GM23248 (cell line): Measurements from ENCODE around the gene SELENOH. TPM values are rescaled to one million over a fixed set of nuclear protein-coding genes. Genes with fewer than 3 reads are reported as not detected.
A peak's percentile ranks its signal among the peaks of the same experiment; 100 is the strongest.

ENCODE experiments used
- DNase-seq: peaks from one replicate; pipeline ENCODE4 v3.0.0-alpha.2; 2015
- H2AFZ ChIP-seq: fragments of 200-600 bp; sonication (generic); 2 replicates; pipeline ENCODE4 v1.6.1; 2016; ENCODE audit warnings: antibody characterized with exemption
- H3F3A ChIP-seq: fragments of 200-600 bp; sonication (generic); 2 replicates; pipeline ENCODE4 v1.6.1; 2016; ENCODE audit warnings: mild to moderate bottlenecking, antibody characterized with exemption, mixed run types; ENCODE audit not compliant: insufficient read depth
- H3K27ac ChIP-seq: fragments of 200-600 bp; sonication (generic); 2 replicates; pipeline ENCODE4 v1.5.1; 2016; ENCODE audit warnings: mild to moderate bottlenecking
- H3K27me3 ChIP-seq: fragments of 200-600 bp; sonication (generic); replicated peaks from 2 replicates; pipeline ENCODE4 v1.6.1; 2016; ENCODE audit warnings: mild to moderate bottlenecking; ENCODE audit not compliant: insufficient read depth
- H3K36me3 ChIP-seq: fragments of 200-600 bp; sonication (generic); 2 replicates; pipeline ENCODE4 v1.6.1; 2016; ENCODE audit warnings: low read depth, mild to moderate bottlenecking
- H3K4me1 ChIP-seq: fragments of 200-600 bp; sonication (generic); 2 replicates; pipeline ENCODE4 v1.6.1; 2016; ENCODE audit warnings: mild to moderate bottlenecking; ENCODE audit not compliant: insufficient read depth
- H3K4me2 ChIP-seq: fragments of 200-600 bp; sonication (generic); one replicate; pipeline ENCODE4 v1.6.1; 2016; ENCODE audit warnings: mild to moderate bottlenecking; ENCODE audit not compliant: unreplicated experiment
- H3K4me3 ChIP-seq: fragments of 200-600 bp; sonication (generic); 2 replicates; pipeline ENCODE4 v1.5.1; 2016; ENCODE audit warnings: mild to moderate bottlenecking
- H3K79me2 ChIP-seq: fragments of 200-600 bp; sonication (generic); 2 replicates; pipeline ENCODE4 v1.6.1; 2016; ENCODE audit warnings: mild to moderate bottlenecking; ENCODE audit not compliant: insufficient read depth
- H3K9ac ChIP-seq: fragments of 200-600 bp; sonication (generic); 2 replicates; pipeline ENCODE4 v1.6.1; 2016; ENCODE audit warnings: mild to moderate bottlenecking
- H3K9me2 ChIP-seq: fragments of 200-600 bp; sonication (generic); 2 replicates; pipeline ENCODE4 v1.6.1; 2016; ENCODE audit warnings: mixed run types, mild to moderate bottlenecking, moderate library complexity; ENCODE audit not compliant: insufficient read depth
- H3K9me3 ChIP-seq: fragments of 200-600 bp; sonication (generic); one replicate; pipeline ENCODE4 v1.6.1; 2017; ENCODE audit warnings: low read depth
- H4K20me1 ChIP-seq: fragments of 200-600 bp; sonication (generic); 2 replicates; pipeline ENCODE4 v1.6.0; 2016; ENCODE audit not compliant: insufficient read depth
- EZH2 ChIP-seq: fragments of 200-600 bp; sonication (generic); IDR thresholded peaks from 2 replicates; pipeline ENCODE4 v1.6.1; 2018; ENCODE audit warnings: antibody characterized with exemption, mild to moderate bottlenecking; ENCODE audit not compliant: insufficient read depth, poor library complexity, severe bottlenecking
- EZH2phosphoT487 ChIP-seq: fragments of 200-600 bp; sonication (generic); IDR thresholded peaks from 2 replicates; pipeline ENCODE4 v1.6.1; 2018; ENCODE audit warnings: antibody characterized with exemption, moderate library complexity, mild to moderate bottlenecking, low read depth; ENCODE audit not compliant: insufficient read depth
- WGBS, 2 experiments: methylation state at CpG; one replicate each; pipeline ENCODE4 v1.1.6; 2015 to 2017; ENCODE audit warnings: low lambda C conversion rate in 2 of 2, low coverage in 1 of 2; ENCODE audit errors: missing lambda C conversion rate in 2 of 2; 5-methylcytosine and 5-hydroxymethylcytosine counted together
- in situ Hi-C: fragments of 300-500 bp; cut with MboI; formaldehyde crosslinking; loops from 2 replicates; pipeline ENCODE4 v1.15.0; 2020
- polyA plus RNA-seq: library from polyadenylated mRNA; unstranded; fragments of >200 nt; fragmentation: Nextera tagmentation; extraction: Ambion mirVana; gene quantifications from 2 replicates; pipeline ENCODE4 v1.2.1, GENCODE V29; 2016
- total RNA-seq: library from RNA; depleted of rRNA; stranded (reverse); fragments of >200 nt; shearing (Covaris generic); gene quantifications from 2 replicates; pipeline ENCODE4 v1.2.3, GENCODE V29; 2014

SELENOH gene
- total and polyA plus RNA-seq, 2 experiments from 2014 or later = 123 to 184 TPM

- WGBS, 2 experiments = 53 to 62% methylated on average over 1 of the region's 1 CpG
- Histone ChIP-seq H3K36me3 (peaks cover 11% of the 10 kb centered on the region), H3K9ac (no peak overlapping the region), H3K4me3 (no peak overlapping the region), H3K4me1 (peaks cover 4% of the 10 kb centered on the region; the same call in 1 of the 2 replicates), H3K27me3 (no peaks in the 10 kb centered on the region), H3K9me2 (no peaks in the 10 kb centered on the region), H3K9me3 (no peaks in the 10 kb centered on the region), H4K20me1 (no peaks in the 10 kb centered on the region), H3K27ac (no peak overlapping the region), H3K79me2 (peaks cover 22% of the 10 kb centered on the region), H3F3A (peaks cover 12% of the 10 kb centered on the region), H3K4me2 (no peak overlapping the region), H2AFZ (no peak overlapping the region)
- in situ Hi-C loops = loop anchor here (10.0 kb wide), 1 partner anchor 768 kb away; no protein-coding TSS in a partner anchor
- DNase-seq = no peak
- TF ChIP-seq EZH2 (no peak), EZH2phosphoT487 (no peak)
Measured at GRCh38 chr11:57746920-57747319, 5.6 kb downstream of the SELENOH start.

DNA sequence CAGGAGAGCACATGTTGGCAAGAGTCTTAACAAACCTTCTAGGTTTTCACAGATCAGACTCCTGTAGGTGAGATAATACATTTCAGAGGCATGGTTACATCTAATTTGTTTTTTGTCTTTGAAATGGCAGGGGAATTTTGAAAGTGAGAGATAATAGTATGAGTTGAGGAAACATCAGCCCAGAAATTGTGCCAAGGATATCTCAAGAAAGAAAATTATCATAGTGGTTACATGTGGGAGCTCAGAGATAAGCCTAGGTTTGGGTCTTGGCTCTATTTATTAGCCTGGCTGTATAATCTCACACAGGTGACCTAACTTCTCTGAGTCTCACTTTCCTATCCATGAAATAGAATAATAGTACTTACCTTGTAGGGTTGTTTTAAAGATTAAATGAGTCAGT lies 9.9 kb downstream of the SELENOH start:
- Histone ChIP-seq H3F3A (peaks cover 12% of the 10 kb centered on the region), H3K36me3 (no peaks in the 10 kb centered on the region), H4K20me1 (no peaks in the 10 kb centered on the region), H3K27me3 (no peaks in the 10 kb centered on the region), H3K9me2 (no peaks in the 10 kb centered on the region), H2AFZ (no peak overlapping the region), H3K4me2 (no peak overlapping the region), H3K4me1 (no peaks in the 10 kb centered on the region), H3K79me2 (no peaks in the 10 kb centered on the region), H3K27ac (no peak overlapping the region), H3K9me3 (no peaks in the 10 kb centered on the region), H3K4me3 (no peak overlapping the region), H3K9ac (no peak overlapping the region)
- no peak for TF ChIP-seq EZH2
- TF ChIP-seq EZH2phosphoT487 = no peak
- in situ Hi-C loops = loop anchor here (10.0 kb wide), 1 partner anchor 54 kb away; no protein-coding TSS in a partner anchor
- no peak for DNase-seq

- Histone ChIP-seq H3K4me1 (no peaks in the 10 kb centered on the region), H3K4me2 (no peak within 1 kb of the TSS), H3K4me3 (no peak within 1 kb of the TSS), H3K27ac (no peak within 1 kb of the TSS), H2AFZ (no peak within 1 kb of the TSS), H3K9me3 (no peaks in the 10 kb centered on the region), H3K27me3 (no peaks in the 10 kb centered on the region), H3F3A (peaks cover 12% of the 10 kb centered on the region), H3K36me3 (no peaks in the 10 kb centered on the region), H3K9ac (no peak within 1 kb of the TSS), H3K9me2 (no peaks in the 10 kb centered on the region), H4K20me1 (no peaks in the 10 kb centered on the region), H3K79me2 (no peaks in the 10 kb centered on the region)
- TF ChIP-seq EZH2 = no peak
- TF ChIP-seq EZH2phosphoT487 = no peak
- 36 to 41% methylated on average over 10 of the region's 10 CpGs for WGBS, 2 experiments
- peak; percentile 82 for DNase-seq
- in situ Hi-C loops = loop anchor here (10.0 kb wide), 1 partner anchor 53 kb away; no protein-coding TSS in a partner anchor
Measured at GRCh38 chr11:57751676-57752253, 10.5 kb downstream of the SELENOH start, which contains the start of gene BTBD18. BTBD18 (minus strand) TSS chr11:57751819; CDS start chr11:57751188, 631 bp downstream.

- H3F3A ChIP-seq = peaks cover 12% of the 10 kb centered on the region
- no peak for TF ChIP-seq EZH2
- DNase-seq = no peak
- H3K9me2 ChIP-seq = no peaks in the 10 kb centered on the region
- 96 to 99% methylated on average over 10 to 30 of the region's 30 CpGs for WGBS, 2 experiments
- H3K9me3 ChIP-seq = no peaks in the 10 kb centered on the region
- no peaks in the 10 kb centered on the region for H3K79me2 ChIP-seq
- no peak overlapping the region for H2AFZ ChIP-seq
- no peaks in the 10 kb centered on the region for H3K36me3 ChIP-seq
- no peaks in the 10 kb centered on the region for H3K27me3 ChIP-seq
- no peak overlapping the region for H3K9ac ChIP-seq
- in situ Hi-C loops = loop anchor here (10.0 kb wide), 1 partner anchor 52 kb away; no protein-coding TSS in a partner anchor
- no peaks in the 10 kb centered on the region for H4K20me1 ChIP-seq
- no peak overlapping the region for H3K4me2 ChIP-seq
- no peak overlapping the region for H3K4me3 ChIP-seq
- H3K4me1 ChIP-seq = no peaks in the 10 kb centered on the region
- H3K27ac ChIP-seq = no peak overlapping the region
Measured at GRCh38 chr11:57752954-57753353, 11.7 kb downstream of the SELENOH start.
